ENCODE results near the gene G0S2. TPM values are rescaled to one million over a fixed set of nuclear protein-coding genes. Genes with fewer than 3 reads are reported as not detected.

G0S2 gene
- total and polyA plus RNA-seq, 2 of the 8 experiments (the other 6 are each of a cell fraction or from before 2014, with no cell fraction given) = 1.0 to 1.7 TPM

DNA sequence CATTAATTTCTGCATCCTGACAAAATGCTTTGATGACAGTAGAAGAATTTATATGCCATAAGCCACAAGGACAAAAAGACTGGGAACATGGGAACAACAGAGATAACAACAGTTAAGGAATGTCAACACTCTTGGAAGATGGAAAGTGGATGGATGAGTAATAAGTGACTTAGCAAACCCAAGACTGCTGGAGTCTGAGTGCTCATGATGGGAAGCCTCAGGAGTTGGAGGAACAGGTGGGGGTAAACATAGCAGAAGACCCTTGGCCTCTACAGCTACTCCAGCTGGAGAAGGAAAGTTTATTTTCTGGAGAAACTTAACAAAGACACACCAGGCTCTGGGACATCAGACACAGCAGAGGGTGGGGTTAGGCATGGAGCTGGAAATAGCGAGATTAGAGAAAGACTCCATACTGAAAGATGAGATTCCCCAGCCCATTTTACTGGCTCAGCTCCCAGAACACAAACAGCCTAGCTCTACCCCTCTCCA is 13.6 kb downstream of the G0S2 start (continued):
- TF ChIP-seq, protein P1, sequence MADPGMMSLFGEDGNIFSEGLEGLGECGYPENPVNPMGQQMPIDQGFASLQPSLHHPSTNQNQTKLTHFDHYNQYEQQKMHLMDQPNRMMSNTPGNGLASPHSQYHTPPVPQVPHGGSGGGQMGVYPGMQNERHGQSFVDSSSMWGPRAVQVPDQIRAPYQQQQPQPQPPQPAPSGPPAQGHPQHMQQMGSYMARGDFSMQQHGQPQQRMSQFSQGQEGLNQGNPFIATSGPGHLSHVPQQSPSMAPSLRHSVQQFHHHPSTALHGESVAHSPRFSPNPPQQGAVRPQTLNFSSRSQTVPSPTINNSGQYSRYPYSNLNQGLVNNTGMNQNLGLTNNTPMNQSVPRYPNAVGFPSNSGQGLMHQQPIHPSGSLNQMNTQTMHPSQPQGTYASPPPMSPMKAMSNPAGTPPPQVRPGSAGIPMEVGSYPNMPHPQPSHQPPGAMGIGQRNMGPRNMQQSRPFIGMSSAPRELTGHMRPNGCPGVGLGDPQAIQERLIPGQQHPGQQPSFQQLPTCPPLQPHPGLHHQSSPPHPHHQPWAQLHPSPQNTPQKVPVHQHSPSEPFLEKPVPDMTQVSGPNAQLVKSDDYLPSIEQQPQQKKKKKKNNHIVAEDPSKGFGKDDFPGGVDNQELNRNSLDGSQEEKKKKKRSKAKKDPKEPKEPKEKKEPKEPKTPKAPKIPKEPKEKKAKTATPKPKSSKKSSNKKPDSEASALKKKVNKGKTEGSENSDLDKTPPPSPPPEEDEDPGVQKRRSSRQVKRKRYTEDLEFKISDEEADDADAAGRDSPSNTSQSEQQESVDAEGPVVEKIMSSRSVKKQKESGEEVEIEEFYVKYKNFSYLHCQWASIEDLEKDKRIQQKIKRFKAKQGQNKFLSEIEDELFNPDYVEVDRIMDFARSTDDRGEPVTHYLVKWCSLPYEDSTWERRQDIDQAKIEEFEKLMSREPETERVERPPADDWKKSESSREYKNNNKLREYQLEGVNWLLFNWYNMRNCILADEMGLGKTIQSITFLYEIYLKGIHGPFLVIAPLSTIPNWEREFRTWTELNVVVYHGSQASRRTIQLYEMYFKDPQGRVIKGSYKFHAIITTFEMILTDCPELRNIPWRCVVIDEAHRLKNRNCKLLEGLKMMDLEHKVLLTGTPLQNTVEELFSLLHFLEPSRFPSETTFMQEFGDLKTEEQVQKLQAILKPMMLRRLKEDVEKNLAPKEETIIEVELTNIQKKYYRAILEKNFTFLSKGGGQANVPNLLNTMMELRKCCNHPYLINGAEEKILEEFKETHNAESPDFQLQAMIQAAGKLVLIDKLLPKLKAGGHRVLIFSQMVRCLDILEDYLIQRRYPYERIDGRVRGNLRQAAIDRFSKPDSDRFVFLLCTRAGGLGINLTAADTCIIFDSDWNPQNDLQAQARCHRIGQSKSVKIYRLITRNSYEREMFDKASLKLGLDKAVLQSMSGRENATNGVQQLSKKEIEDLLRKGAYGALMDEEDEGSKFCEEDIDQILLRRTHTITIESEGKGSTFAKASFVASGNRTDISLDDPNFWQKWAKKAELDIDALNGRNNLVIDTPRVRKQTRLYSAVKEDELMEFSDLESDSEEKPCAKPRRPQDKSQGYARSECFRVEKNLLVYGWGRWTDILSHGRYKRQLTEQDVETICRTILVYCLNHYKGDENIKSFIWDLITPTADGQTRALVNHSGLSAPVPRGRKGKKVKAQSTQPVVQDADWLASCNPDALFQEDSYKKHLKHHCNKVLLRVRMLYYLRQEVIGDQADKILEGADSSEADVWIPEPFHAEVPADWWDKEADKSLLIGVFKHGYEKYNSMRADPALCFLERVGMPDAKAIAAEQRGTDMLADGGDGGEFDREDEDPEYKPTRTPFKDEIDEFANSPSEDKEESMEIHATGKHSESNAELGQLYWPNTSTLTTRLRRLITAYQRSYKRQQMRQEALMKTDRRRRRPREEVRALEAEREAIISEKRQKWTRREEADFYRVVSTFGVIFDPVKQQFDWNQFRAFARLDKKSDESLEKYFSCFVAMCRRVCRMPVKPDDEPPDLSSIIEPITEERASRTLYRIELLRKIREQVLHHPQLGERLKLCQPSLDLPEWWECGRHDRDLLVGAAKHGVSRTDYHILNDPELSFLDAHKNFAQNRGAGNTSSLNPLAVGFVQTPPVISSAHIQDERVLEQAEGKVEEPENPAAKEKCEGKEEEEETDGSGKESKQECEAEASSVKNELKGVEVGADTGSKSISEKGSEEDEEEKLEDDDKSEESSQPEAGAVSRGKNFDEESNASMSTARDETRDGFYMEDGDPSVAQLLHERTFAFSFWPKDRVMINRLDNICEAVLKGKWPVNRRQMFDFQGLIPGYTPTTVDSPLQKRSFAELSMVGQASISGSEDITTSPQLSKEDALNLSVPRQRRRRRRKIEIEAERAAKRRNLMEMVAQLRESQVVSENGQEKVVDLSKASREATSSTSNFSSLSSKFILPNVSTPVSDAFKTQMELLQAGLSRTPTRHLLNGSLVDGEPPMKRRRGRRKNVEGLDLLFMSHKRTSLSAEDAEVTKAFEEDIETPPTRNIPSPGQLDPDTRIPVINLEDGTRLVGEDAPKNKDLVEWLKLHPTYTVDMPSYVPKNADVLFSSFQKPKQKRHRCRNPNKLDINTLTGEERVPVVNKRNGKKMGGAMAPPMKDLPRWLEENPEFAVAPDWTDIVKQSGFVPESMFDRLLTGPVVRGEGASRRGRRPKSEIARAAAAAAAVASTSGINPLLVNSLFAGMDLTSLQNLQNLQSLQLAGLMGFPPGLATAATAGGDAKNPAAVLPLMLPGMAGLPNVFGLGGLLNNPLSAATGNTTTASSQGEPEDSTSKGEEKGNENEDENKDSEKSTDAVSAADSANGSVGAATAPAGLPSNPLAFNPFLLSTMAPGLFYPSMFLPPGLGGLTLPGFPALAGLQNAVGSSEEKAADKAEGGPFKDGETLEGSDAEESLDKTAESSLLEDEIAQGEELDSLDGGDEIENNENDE (IDR thresholded peaks at IDR 0.05; ENCODE audit: insufficient replicate concordance, low read length) = no peak
- TF ChIP-seq BRCA1 (IDR thresholded peaks at IDR 0.05; ENCODE audit: low read depth, low read length) (no peak), POLR2AphosphoS5 (IDR thresholded peaks at IDR 0.05; ENCODE audit: low read depth, low read length) (no peak), RFX5 (IDR thresholded peaks at IDR 0.05; ENCODE audit: borderline replicate concordance, low read depth, low read length) (no peak)
- TF ChIP-seq, protein P2, sequence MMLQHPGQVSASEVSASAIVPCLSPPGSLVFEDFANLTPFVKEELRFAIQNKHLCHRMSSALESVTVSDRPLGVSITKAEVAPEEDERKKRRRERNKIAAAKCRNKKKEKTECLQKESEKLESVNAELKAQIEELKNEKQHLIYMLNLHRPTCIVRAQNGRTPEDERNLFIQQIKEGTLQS (IDR thresholded peaks at IDR 0.05; ENCODE audit: insufficient read depth, low read depth, low read length) = no peak

Data from H1 (cell line).